Endothelial cell of umbilical vein (primary cell): ENCODE data around the gene NRP2. TPM values are rescaled to one million over a fixed set of nuclear protein-coding genes. Genes with fewer than 3 reads are reported as not detected.

Experiments
- BruUV-seq: library from RNA; stranded (reverse); fragments of 400-500 nt; replicated peaks from 2 replicates; lab custom pipeline; 2021; lab: Mats Ljungman, UMichigan
- CTCF ChIA-PET: fragments of 300-600, 350-600 bp; sonication (Branson Sonifier 250); formaldehyde crosslinking; loops from one replicate; lab custom pipeline; 2021; ENCODE audit warnings: antibody characterized with exemption, inconsistent platforms; lab: Charles Lee
- POLR2A ChIA-PET: fragments of 300-600, 350-600 bp; sonication (Branson Sonifier 250); formaldehyde crosslinking; loops from one replicate; lab custom pipeline; 2021; ENCODE audit warnings: antibody characterized with exemption, inconsistent platforms; lab: Charles Lee
- DNase-seq: peaks from one replicate; pipeline ENCODE4 v3.0.0-alpha.2; 2011; ENCODE audit warnings: low read depth, low spot score
- FAIRE-seq: peaks from 2 replicates; lab custom pipeline; 2011; peaks lifted over from hg19 to GRCh38; lab: Jason Lieb, UNC
- H2AFZ ChIP-seq: 2 replicates; pipeline ENCODE4 v1.6.0; 2012; ENCODE audit warnings: low read depth, low read length, control low read depth, inconsistent platforms
- H3K27ac ChIP-seq: 2 replicates; pipeline ENCODE4 v1.5.1; 2011; ENCODE audit warnings: low read depth, mild to moderate bottlenecking, control low read depth, low read length, moderate library complexity; ENCODE audit not compliant: insufficient read depth
- H3K27me3 ChIP-seq, 2 experiments: 2 replicates each; pipeline versions ENCODE4 v1.6.0 to v1.6.1; 2011; ENCODE audit warnings: low read length in 2 of 2, mixed read lengths in 1 of 2; ENCODE audit not compliant: control insufficient read depth in 2 of 2, insufficient read depth in 2 of 2
- H3K36me3 ChIP-seq, 2 experiments: 2 replicates in 1 of 2; 3 replicates in 1 of 2; pipeline ENCODE4 v1.5.1; 2011; ENCODE audit warnings: low read length in 2 of 2, mild to moderate bottlenecking in 1 of 2, moderate library complexity in 1 of 2; ENCODE audit not compliant: control insufficient read depth in 2 of 2, insufficient read depth in 2 of 2; ENCODE audit errors: extremely low read depth in 1 of 2
- H3K4me1 ChIP-seq: 3 replicates; pipeline ENCODE4 v1.5.1; 2011; ENCODE audit warnings: mild to moderate bottlenecking, low read length; ENCODE audit not compliant: control insufficient read depth, insufficient read depth; ENCODE audit errors: extremely low read depth
- H3K4me2 ChIP-seq: 2 replicates; pipeline ENCODE4 v1.6.1; 2011; ENCODE audit warnings: low read length, control low read depth, mixed read lengths; ENCODE audit not compliant: insufficient read depth
- H3K4me3 ChIP-seq, 3 experiments: fragments of 200-600 bp in 1 of 3; sonication (generic), shearing (Covaris generic) in 1 of 3; replicated peaks in 1 of 3; 2 replicates each; pipeline ENCODE4 v1.5.1; 2011 to 2016; ENCODE audit warnings: control low read depth in 3 of 3, low read length in 3 of 3, mild to moderate bottlenecking in 2 of 3, inconsistent platforms in 1 of 3, low read depth in 1 of 3, moderate library complexity in 1 of 3; ENCODE audit not compliant: insufficient read depth in 1 of 3
- H3K79me2 ChIP-seq: 2 replicates; pipeline ENCODE4 v1.6.0; 2012; ENCODE audit warnings: low read length, inconsistent platforms; ENCODE audit not compliant: control insufficient read depth, insufficient read depth
- H3K9ac ChIP-seq: replicated peaks from 2 replicates; pipeline ENCODE3; 2011; ENCODE audit warnings: low read length, control low read depth; ENCODE audit not compliant: insufficient read depth; ENCODE audit errors: extremely low read depth
- H3K9me1 ChIP-seq: replicated peaks from 3 replicates; pipeline ENCODE4 v1.6.0; 2011; ENCODE audit warnings: mild to moderate bottlenecking, low read length; ENCODE audit not compliant: control insufficient read depth, insufficient read depth; ENCODE audit errors: extremely low read depth
- H3K9me3 ChIP-seq: replicated peaks from 2 replicates; pipeline ENCODE4 v1.5.1; 2012; ENCODE audit warnings: low read length, inconsistent platforms; ENCODE audit not compliant: control insufficient read depth, insufficient read depth
- H4K20me1 ChIP-seq: replicated peaks from 2 replicates; pipeline ENCODE3; 2011; ENCODE audit warnings: mild to moderate bottlenecking, low read length; ENCODE audit not compliant: control insufficient read depth, insufficient read depth; ENCODE audit errors: extremely low read depth
- FOS ChIP-seq: IDR thresholded peaks from 2 replicates; pipeline ENCODE4 v1.6.1; 2011; ENCODE audit warnings: mild to moderate bottlenecking, low read length, moderate library complexity, borderline replicate concordance; ENCODE audit not compliant: insufficient read depth
- GATA2 ChIP-seq: IDR thresholded peaks from 2 replicates; pipeline ENCODE4 v1.7.0; 2011; ENCODE audit warnings: low read depth, mild to moderate bottlenecking, moderate library complexity, mixed read lengths, low read length; ENCODE audit not compliant: insufficient read length, insufficient read depth
- JUN ChIP-seq: IDR thresholded peaks from 2 replicates; pipeline ENCODE4 v1.6.1; 2011; ENCODE audit warnings: borderline replicate concordance, low read depth; ENCODE audit not compliant: insufficient read length, insufficient read depth
- MYC ChIP-seq: IDR thresholded peaks from one replicate; pipeline ENCODE4 v1.6.1; 2011; ENCODE audit warnings: mild to moderate bottlenecking, low read depth, low read length
- POLR2A ChIP-seq: IDR thresholded peaks from 2 replicates; pipeline ENCODE4 v1.6.1; 2012; ENCODE audit warnings: low read depth, mild to moderate bottlenecking, control low read depth, low read length
- POLR2AphosphoS5 ChIP-seq: IDR thresholded peaks from 2 replicates; pipeline ENCODE4 v1.6.1; 2012; ENCODE audit warnings: low read depth, mild to moderate bottlenecking, control low read depth, low read length, moderate library complexity; ENCODE audit not compliant: insufficient read depth
- dilution Hi-C: fragments of 300-500 bp; cut with MboI; formaldehyde crosslinking; loops from one replicate; pipeline ENCODE4 v1.15.0; 2019; ENCODE audit warnings: low sequenced_read_pairs; ENCODE audit not compliant: extremely low pct_ligation_motif_present
- intact Hi-C: fragments of 100-400 bp; cut with micrococcal nuclease; formaldehyde crosslinking; loops from one replicate; pipeline ENCODE4 v1.10.0; 2022
- polyA plus RNA-seq, 4 experiments: library from polyadenylated mRNA; depleted of rRNA in 3 of 4; stranded (reverse) in 3 of 4; unstranded in 1 of 4; fragments of >200 nt; gene quantifications; 2 replicates each; pipeline versions ENCODE4 v1.2.1 to v1.2.3, GENCODE V29; 2011 to 2012; ENCODE audit warnings: missing spikeins in 1 of 4
- total RNA-seq: library from RNA; stranded (reverse); gene quantifications from 2 replicates; pipeline ENCODE4 v1.2.3, GENCODE V29; 2021
- TF ChIP-seq, protein P1 (sequence below): IDR thresholded peaks from 2 replicates; pipeline ENCODE4 v1.6.1; 2011; ENCODE audit not compliant: insufficient read depth, insufficient read length

NRP2 gene
- total and polyA plus RNA-seq, 2 donors (not counting 3 experiments of a cell fraction or from before 2014, with no cell fraction given), result 160 to 240 TPM

GRCh38 chr2:205699515-205700289, 17.4 kb downstream of the NRP2 start:
- Histone ChIP-seq H3K4me1 (peaks cover 58% of the 10 kb centered on the region), H3K4me3 (no peak overlapping the region), H3K27ac (peak overlapping the region; percentile 72), H3K36me3 (peaks cover 3 to 17% of the 10 kb centered on the region in 2 experiments), H2AFZ (no peak overlapping the region), H3K79me2 (peaks cover 16% of the 10 kb centered on the region), H3K9me1 (no peaks in the 10 kb centered on the region), H3K9ac (peak overlapping the region; percentile 1), H3K4me2 (no peak overlapping the region), H3K9me3 (no peaks in the 10 kb centered on the region), H3K27me3 (no peaks in the 10 kb centered on the region), H4K20me1 (no peaks in the 10 kb centered on the region)
- FAIRE-seq, result no peak
- CTCF ChIA-PET, result interaction anchor here (1.1 to 2.4 kb wide), 5 partner anchors 11 to 33 kb away, joined by 3 to 10 read pairs (median 6); no protein-coding TSS in a partner anchor
- BruUV-seq, result TSS peak; percentile 6
- POLR2A ChIA-PET, result interaction anchor here (0.7 kb wide), 1 partner anchor 11 kb away, joined by 3 read pairs; no protein-coding TSS in a partner anchor
- DNase-seq, result no peak
- TF ChIP-seq GATA2, result peak; percentile 76
- TF ChIP-seq, protein P1, sequence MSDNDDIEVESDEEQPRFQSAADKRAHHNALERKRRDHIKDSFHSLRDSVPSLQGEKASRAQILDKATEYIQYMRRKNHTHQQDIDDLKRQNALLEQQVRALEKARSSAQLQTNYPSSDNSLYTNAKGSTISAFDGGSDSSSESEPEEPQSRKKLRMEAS, result no peak
- intact Hi-C loops, result no loop called here
- dilution Hi-C loops, result no loop called here

DNA sequence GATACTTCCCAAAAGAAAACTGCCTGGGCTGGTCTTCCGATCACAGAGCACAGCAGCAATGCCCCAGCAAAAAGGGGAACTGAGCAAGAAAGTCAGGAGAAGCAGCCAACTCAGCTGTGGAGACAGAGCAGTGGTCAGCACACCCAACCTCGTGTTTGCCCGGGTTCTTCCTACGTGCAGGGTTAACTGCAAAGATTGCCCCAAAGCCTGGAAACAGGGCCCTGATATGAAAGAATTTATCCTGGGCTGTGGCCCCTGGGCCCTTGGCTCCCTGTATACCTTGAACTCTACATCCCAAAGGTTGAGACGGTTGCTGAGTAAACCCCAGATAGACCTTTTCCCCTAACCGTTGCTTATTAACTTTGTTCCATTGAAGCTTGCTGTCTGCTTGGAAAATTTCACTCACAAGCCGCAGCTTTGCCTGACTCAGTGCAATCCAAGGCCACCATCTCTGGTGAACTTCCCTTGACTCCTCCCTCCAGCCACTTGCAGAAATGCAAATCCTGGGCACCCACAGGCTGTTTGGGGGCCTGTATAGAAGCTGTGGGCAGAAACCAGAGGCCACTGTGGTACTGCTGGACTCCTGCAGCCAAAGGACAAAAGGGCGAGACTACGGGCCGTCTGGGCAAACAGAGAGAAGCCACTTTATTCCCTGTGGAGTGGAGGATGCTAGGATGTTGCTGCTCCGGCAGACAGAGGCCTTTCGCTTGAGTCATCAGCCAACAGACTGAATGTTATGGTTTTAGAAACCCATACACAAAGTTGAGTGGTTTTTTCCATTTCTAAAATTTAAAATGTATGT, 18.2 kb downstream of the NRP2 start:
- no peak for TF ChIP-seq GATA2
- no peak for TF ChIP-seq MYC
- peak; percentile 19 for TF ChIP-seq POLR2AphosphoS5
- TF ChIP-seq POLR2A, result peak; percentile 50
- peak; percentile 26 for TF ChIP-seq JUN
- TF ChIP-seq FOS, result peak; percentile 60
- TF ChIP-seq, protein P1, result no peak
- peaks cover 3 to 17% of the 10 kb centered on the region in 2 experiments for H3K36me3 ChIP-seq
- no peaks in the 10 kb centered on the region for H3K9me3 ChIP-seq
- no peaks in the 10 kb centered on the region for H3K9me1 ChIP-seq
- peak overlapping the region; percentile 72 for H3K27ac ChIP-seq
- H3K4me1 ChIP-seq, result peaks cover 61% of the 10 kb centered on the region
- peak overlapping the region; percentile 27 for H3K4me2 ChIP-seq
- no peaks in the 10 kb centered on the region for H4K20me1 ChIP-seq
- peaks cover 16% of the 10 kb centered on the region for H3K79me2 ChIP-seq
- DNase-seq (peak; percentile 80), FAIRE-seq (peak; percentile 86)
- ChIA-PET CTCF (interaction anchor here (1.1 kb wide), 2 partner anchors 12 to 18 kb away, joined by 4 read pairs; partner anchors contain the start of gene NRP2), POLR2A (interaction anchor here (0.7 to 1.4 kb wide), 3 partner anchors 12 to 1023 kb away, joined by 3 to 5 read pairs (median 3); partner anchors contain the start of gene NRP2)
- BruUV-seq, result no TSS peak
- intact Hi-C loops (no loop called here), dilution Hi-C loops (no loop called here)
- peak overlapping the region; percentile 1 for H3K9ac ChIP-seq
- H2AFZ ChIP-seq, result peak overlapping the region; percentile 39
- H3K27me3 ChIP-seq, result no peaks in the 10 kb centered on the region
- H3K4me3 ChIP-seq, result no peak overlapping the region
